Ascending aorta (tissue), 2 donors: ENCODE measurements around the gene MAP2K7. TPM values are rescaled to one million over a fixed set of nuclear protein-coding genes. Genes with fewer than 3 reads are reported as not detected.

Source experiments
- DNase-seq, 2 donors: peaks; one replicate each; pipeline ENCODE4 v3.0.0-alpha.2; 2019; ENCODE audit warnings: low spot score in 2 of 2
- H3K27ac ChIP-seq, 2 donors: fragments of 200-600 bp; sonication (generic); one replicate each; pipeline ENCODE4 v1.5.1; 2016 to 2017; ENCODE audit warnings: mild to moderate bottlenecking in 1 of 2
- H3K27me3 ChIP-seq: fragments of 200-600 bp; sonication (generic); one replicate; pipeline ENCODE4 v1.5.1; 2017
- H3K36me3 ChIP-seq, 2 donors: fragments of 200-600 bp; sonication (generic); one replicate each; pipeline ENCODE4 v1.5.1; 2016
- H3K4me1 ChIP-seq, 2 donors: fragments of 200-600 bp; sonication (generic); one replicate each; pipeline ENCODE4 v1.5.1; 2016 to 2017; ENCODE audit warnings: mild to moderate bottlenecking in 1 of 2
- H3K4me3 ChIP-seq, 2 donors: fragments of 200-600 bp; sonication (generic); one replicate each; pipeline ENCODE4 v1.5.1; 2016 to 2017; ENCODE audit warnings: mild to moderate bottlenecking in 1 of 2
- H3K9me3 ChIP-seq, 2 donors: fragments of 200-600 bp; sonication (generic); one replicate each; pipeline ENCODE4 v1.5.1; 2016
- CTCF ChIP-seq, 3 experiments: fragments of 200-600 bp in 2 of 3; fragments of 450-650 bp in 1 of 3; sonication (generic) in 2 of 3; IDR thresholded peaks; one replicate each; pipeline ENCODE4 v1.5.1; 2016 to 2019; ENCODE audit warnings: antibody characterized with exemption in 3 of 3, mild to moderate bottlenecking in 1 of 3, moderate library complexity in 1 of 3
- intact Hi-C: fragments of 100-400 bp; cut with DNase I; formaldehyde crosslinking; loops from one replicate; pipeline ENCODE4 v1.15.1; 2023
- total RNA-seq: library from RNA; depleted of rRNA; stranded (reverse); fragments of >200 nt; gene quantifications from one replicate; pipeline ENCODE4 v1.1.0, GENCODE V29; 2016

MAP2K7 gene
- 37.3 TPM for total RNA-seq

GRCh38 chr19:7903244-7904073, at the start of gene MAP2K7:
Gene MAP2K7 (plus strand): TSS chr19:7903877. CDS start chr19:7903945, 68 bp downstream.
- H3K27me3 ChIP-seq = no peaks in the 10 kb centered on the region
- H3K9me3 ChIP-seq = no peaks in the 10 kb centered on the region
- H3K4me3 ChIP-seq = peak within 1 kb of the TSS; percentile 75 to 97
- intact Hi-C loops = loop anchor here (1.0 kb wide), 3 partner anchors 17 to 74 kb away; partner anchors contain the start of genes SNAPC2 and TIMM44
- peaks cover 8 to 11% of the 10 kb centered on the region in 2 donors for H3K36me3 ChIP-seq
- peak in 2 of 3 experiments; percentile 55 to 64 for TF ChIP-seq CTCF (IDR thresholded peaks at IDR 0.05)
- H3K4me1 ChIP-seq = peaks cover 5 to 22% of the 10 kb centered on the region in 2 donors
- peak; percentile 97 to 100 for DNase-seq
- peak within 1 kb of the TSS; percentile 77 to 81 for H3K27ac ChIP-seq

- no peak overlapping the region for H3K27ac ChIP-seq
- no peak for TF ChIP-seq CTCF (IDR thresholded peaks at IDR 0.05)
- intact Hi-C loops = no loop called here
- DNase-seq = no peak
- no peak overlapping the region for H3K4me3 ChIP-seq
- no peaks in the 10 kb centered on the region for H3K9me3 ChIP-seq
- no peaks in the 10 kb centered on the region for H3K27me3 ChIP-seq
- peaks cover under 1 to 14% of the 10 kb centered on the region in 2 donors for H3K36me3 ChIP-seq
- no peaks in the 10 kb centered on the region for H3K4me1 ChIP-seq
Measured at GRCh38 chr19:7855426-7856108, 48.1 kb upstream of the MAP2K7 start.

GRCh38 chr19:7856109-7856591, 47.5 kb upstream of the MAP2K7 start:
- no peak for DNase-seq
- TF ChIP-seq CTCF (IDR thresholded peaks at IDR 0.05) = no peak
- Histone ChIP-seq H3K4me1 (no peaks in the 10 kb centered on the region), H3K9me3 (no peaks in the 10 kb centered on the region), H3K27me3 (no peaks in the 10 kb centered on the region), H3K36me3 (peaks cover 6 to 14% of the 10 kb centered on the region in 2 donors), H3K4me3 (no peak overlapping the region), H3K27ac (no peak overlapping the region)
- intact Hi-C loops = no loop called here

GRCh38 chr19:7856679-7857663, 46.7 kb upstream of the MAP2K7 start:
- no peaks in the 10 kb centered on the region for H3K27me3 ChIP-seq
- no peaks in the 10 kb centered on the region for H3K4me1 ChIP-seq
- H3K9me3 ChIP-seq = no peaks in the 10 kb centered on the region
- intact Hi-C loops = no loop called here
- no peak for TF ChIP-seq CTCF (IDR thresholded peaks at IDR 0.05)
- no peak for DNase-seq
- H3K36me3 ChIP-seq = peaks cover 6 to 14% of the 10 kb centered on the region in 2 donors
- no peak overlapping the region for H3K27ac ChIP-seq
- H3K4me3 ChIP-seq = no peak overlapping the region

- H3K36me3 ChIP-seq = peaks cover 6 to 14% of the 10 kb centered on the region in 2 donors
- no peak for TF ChIP-seq CTCF (IDR thresholded peaks at IDR 0.05)
- intact Hi-C loops = no loop called here
Measured at GRCh38 chr19:7857727-7858108, 46.0 kb upstream of the MAP2K7 start.

More at GRCh38 chr19:7857727-7858108, 46.0 kb upstream of the MAP2K7 start:
- Histone ChIP-seq H3K4me1 (no peaks in the 10 kb centered on the region), H3K27me3 (no peaks in the 10 kb centered on the region), H3K9me3 (no peaks in the 10 kb centered on the region), H3K27ac (no peak overlapping the region), H3K4me3 (no peak overlapping the region)
- DNase-seq = no peak
